ENCODE results near the gene SMARCA1. TPM values are rescaled to one million over a fixed set of nuclear protein-coding genes. Genes with fewer than 3 reads are reported as not detected.

SMARCA1 gene
- total RNA-seq, 2 donors from 2014 or later = 0.07 TPM; not detected in 1

Other genes with a start within 250 kb of the SMARCA1 start
- 1 to 10 TPM; 2.1 to 2.9 TPM for gene OCRL, start 16.8 kb upstream of the SMARCA1 start, total RNA-seq
- not detected for gene APLN, start 131.5 kb upstream of the SMARCA1 start, total RNA-seq
- under 1 TPM; 0.25 to 0.83 TPM for gene XPNPEP2, start 215.5 kb upstream of the SMARCA1 start, total RNA-seq

All from T-helper 17 cell (primary cell).